ENCODE results near the gene LGALS13.

LGALS13 gene

GRCh38 chr19:39602224-39602623, at the start of gene LGALS13:
LGALS13 (plus strand) TSS chr19:39602524; CDS start chr19:39602569, 45 bp downstream.
- no peak for DNase-seq

- no peak for DNase-seq
Measured at GRCh38 chr19:39553082-39553652, 49.2 kb upstream of the LGALS13 start.

- DNase-seq, result no peak
Measured at GRCh38 chr19:39554701-39555311, 47.5 kb upstream of the LGALS13 start.

- no peak for DNase-seq
Measured at GRCh38 chr19:39555883-39556282, 46.4 kb upstream of the LGALS13 start.

GRCh38 chr19:39557811-39558623, 44.3 kb upstream of the LGALS13 start:
- no peak for DNase-seq

GRCh38 chr19:39558624-39559117, 43.7 kb upstream of the LGALS13 start:
- DNase-seq, result no peak

GRCh38 chr19:39563408-39563807, 38.9 kb upstream of the LGALS13 start:
- no peak for DNase-seq

- DNase-seq, result no peak
Measured at GRCh38 chr19:39566064-39566463, 36.3 kb upstream of the LGALS13 start.

- no peak for DNase-seq
Measured at GRCh38 chr19:39568604-39569003, 33.7 kb upstream of the LGALS13 start.

GRCh38 chr19:39582442-39582841, 19.9 kb upstream of the LGALS13 start:
- DNase-seq, result no peak

GRCh38 chr19:39582891-39583625, 19.3 kb upstream of the LGALS13 start:
- DNase-seq, result no peak

- no peak for DNase-seq
Measured at GRCh38 chr19:39587496-39587895, 14.8 kb upstream of the LGALS13 start.

- no peak for DNase-seq
Measured at GRCh38 chr19:39588066-39588465, 14.3 kb upstream of the LGALS13 start.

- no peak for DNase-seq
Measured at GRCh38 chr19:39590265-39590664, 12.1 kb upstream of the LGALS13 start.

GRCh38 chr19:39592381-39592780, 9.9 kb upstream of the LGALS13 start:
- DNase-seq, result no peak

- no peak for DNase-seq
Measured at GRCh38 chr19:39595950-39596349, 6.4 kb upstream of the LGALS13 start.

GRCh38 chr19:39596911-39597310, 5.4 kb upstream of the LGALS13 start:
- no peak for DNase-seq

- DNase-seq, result peak in 1 of 2 experiments; percentile 11
Measured at GRCh38 chr19:39599116-39599515, 3.2 kb upstream of the LGALS13 start.

- DNase-seq, result no peak
Measured at GRCh38 chr19:39603825-39604224, 1.5 kb downstream of the LGALS13 start.

- no peak for DNase-seq
Measured at GRCh38 chr19:39607021-39607420, 4.7 kb downstream of the LGALS13 start.

GRCh38 chr19:39607561-39607960, 5.2 kb downstream of the LGALS13 start:
- no peak for DNase-seq

- DNase-seq, result no peak
Measured at GRCh38 chr19:39613597-39613996, 11.3 kb downstream of the LGALS13 start.

GRCh38 chr19:39617745-39618144, 15.4 kb downstream of the LGALS13 start:
- DNase-seq, result no peak

Data from AML-193 (cell line).